GM21619 (cell line): Measurements from ENCODE around the gene PSEN2.
A peak's percentile ranks its signal among the peaks of the same experiment; 100 is the strongest.

Source experiments
- ATAC-seq: cut with Tn5 transposase; IDR thresholded peaks from one replicate; pipeline ENCODE4 v1.9.1; 2021; ENCODE audit not compliant: unreplicated experiment

The PSEN2 gene

GRCh38 chr1:226864311-226864710 is 6.1 kb upstream of the PSEN2 start:
- ATAC-seq = no peak

DNA sequence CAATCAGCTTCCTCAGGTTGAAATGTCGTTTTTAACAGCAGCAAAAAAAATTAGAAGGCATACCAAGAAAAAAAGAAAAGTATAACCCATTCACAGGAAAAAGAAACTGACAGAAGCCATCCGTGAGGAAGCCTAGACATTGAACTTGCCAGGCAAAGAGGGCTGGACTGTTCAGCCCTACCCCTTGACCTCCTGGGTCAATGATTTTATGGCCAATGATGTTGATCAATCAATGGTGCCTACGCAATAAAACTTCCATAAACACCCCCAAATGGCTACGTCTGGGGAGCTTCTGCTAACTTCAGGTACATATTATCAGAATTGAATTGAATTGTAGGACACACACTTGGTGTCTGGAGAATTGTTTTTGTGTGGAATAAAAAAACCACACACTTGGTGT is 4.8 kb upstream of the PSEN2 start:
- no peak for ATAC-seq

- no peak for ATAC-seq
Measured at GRCh38 chr1:226867461-226868054, 2.9 kb upstream of the PSEN2 start.

DNA sequence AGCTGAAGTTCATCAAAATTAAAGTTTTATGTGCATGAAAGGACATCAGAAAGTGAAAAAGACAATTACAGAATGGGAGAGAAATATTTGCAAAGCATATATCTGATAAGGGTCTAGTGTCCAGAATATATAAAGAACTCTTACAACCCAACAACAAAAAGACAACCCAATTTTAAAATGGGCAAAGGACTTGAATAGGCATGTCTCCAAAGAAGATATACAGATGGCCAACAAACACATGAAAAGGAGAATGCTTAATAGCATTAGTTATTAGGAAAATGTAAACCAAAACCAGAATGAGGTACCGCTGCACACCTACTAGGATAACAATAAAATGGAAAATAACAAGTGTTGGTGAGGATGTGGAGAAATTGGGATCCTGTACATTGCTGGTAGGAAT is 1.7 kb upstream of the PSEN2 start:
- no peak for ATAC-seq

DNA sequence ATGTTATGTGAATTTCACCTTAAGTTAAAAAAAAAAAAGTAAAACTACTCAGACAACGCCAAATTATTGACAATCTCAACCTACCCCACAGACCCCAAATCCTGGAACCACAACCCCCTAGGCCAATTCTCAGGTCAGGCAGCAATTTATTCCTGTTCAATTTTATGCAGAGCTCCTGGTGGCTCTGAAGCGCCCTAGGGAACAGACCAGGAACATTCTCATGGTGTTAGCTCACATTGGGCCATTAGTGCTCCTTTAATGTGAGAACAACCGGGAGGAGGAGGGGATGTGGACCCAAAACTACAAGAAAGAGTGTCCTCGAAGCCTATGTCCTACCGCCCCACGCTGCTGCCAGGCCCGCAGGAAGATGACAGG is 403 bp upstream of the PSEN2 start:
- ATAC-seq = no peak

- no peak for ATAC-seq
Measured at GRCh38 chr1:226871636-226872327, 1.4 kb downstream of the PSEN2 start.

- no peak for ATAC-seq
Measured at GRCh38 chr1:226872437-226872836, 2.0 kb downstream of the PSEN2 start.

DNA sequence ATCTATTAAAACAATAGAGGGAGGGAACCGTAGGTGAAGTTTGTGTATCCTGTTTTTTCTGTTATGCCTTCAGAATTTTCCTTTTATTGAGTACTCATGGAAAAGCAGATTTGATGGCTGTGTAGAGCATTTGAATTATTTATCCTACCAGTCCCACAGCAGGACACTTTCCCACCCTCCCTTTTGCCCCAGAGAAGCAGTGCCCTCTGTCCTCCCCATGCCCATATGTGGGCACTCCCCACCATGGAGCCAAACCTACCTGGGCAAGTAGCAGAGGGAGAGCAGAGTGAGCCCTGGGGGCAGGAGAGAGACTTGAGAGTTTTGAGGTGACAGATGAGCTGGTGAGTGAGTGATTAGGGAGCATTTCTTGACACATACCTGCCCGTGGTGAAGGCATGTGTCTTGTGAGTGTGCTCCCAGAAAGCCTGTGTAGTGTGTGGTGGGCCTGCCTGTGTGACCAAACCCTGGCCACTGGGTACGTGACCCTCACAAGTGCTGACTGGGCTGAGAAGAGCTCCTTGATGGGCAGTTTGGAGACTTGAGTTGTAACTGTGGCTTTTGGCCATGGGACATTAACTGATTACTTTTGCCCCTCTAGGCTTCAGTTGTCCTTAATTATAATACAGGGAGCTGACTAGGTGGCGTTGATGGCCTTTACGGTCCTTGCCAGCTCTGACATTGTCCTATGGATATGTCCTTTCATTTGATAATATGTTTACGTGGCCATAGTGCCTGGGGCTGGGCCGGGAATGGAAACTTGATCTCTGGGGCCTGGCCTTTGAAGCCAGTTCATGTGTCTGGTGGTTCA is 3.6 kb downstream of the PSEN2 start:
- ATAC-seq = no peak

- no peak for ATAC-seq
Measured at GRCh38 chr1:226874579-226875425, 4.4 kb downstream of the PSEN2 start.

DNA sequence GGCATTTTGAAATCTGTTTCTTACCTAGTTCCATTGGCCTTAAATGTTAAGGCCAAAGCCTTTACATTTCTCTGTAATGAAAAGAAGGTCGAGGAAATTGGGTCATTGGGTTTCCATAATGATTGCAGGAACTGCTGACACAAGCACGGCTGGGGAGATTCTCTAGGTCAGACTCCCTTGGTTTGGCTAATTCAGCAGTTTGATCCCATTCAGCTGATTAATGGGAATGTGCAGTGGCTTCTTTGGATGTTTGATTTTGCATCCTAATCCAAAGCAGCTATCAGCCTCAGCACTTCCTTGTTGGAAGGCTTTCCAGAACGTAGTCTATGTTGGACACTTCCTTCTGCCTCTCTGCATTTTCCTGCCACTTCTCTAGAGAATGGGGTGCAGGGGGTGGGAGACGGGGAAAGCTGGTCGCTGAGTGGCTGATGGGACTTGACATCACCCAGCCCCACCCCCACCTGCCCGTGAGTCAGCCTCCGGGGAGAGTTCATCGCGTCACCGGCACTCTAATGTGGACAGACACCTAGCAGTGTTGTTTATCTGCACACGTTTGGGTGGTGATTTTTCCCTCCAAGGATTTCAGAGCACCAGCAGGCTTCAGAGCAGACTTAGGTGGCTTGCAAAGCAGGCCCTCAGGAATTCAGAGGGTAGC is 5.4 kb downstream of the PSEN2 start:
- no peak for ATAC-seq

DNA sequence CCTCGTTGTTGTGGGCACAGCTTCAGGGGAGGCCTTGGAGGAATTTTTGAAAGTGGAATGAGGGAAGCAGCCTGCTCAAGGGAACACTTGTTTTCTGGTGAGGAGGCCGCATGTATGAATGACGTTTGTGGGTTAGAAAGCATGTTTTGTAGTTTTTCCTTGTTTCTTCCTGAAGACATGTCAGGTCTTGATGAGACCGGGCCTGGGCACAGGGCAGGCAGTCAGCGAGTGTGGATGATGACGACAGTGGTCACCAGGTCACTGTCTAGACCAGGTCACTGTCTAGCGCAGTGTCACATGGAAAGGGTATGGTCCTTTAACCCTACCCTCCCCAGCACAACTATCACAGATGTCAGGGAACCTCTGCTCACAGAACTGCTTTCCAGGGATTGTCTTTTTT is 7.3 kb downstream of the PSEN2 start:
- ATAC-seq = no peak

DNA sequence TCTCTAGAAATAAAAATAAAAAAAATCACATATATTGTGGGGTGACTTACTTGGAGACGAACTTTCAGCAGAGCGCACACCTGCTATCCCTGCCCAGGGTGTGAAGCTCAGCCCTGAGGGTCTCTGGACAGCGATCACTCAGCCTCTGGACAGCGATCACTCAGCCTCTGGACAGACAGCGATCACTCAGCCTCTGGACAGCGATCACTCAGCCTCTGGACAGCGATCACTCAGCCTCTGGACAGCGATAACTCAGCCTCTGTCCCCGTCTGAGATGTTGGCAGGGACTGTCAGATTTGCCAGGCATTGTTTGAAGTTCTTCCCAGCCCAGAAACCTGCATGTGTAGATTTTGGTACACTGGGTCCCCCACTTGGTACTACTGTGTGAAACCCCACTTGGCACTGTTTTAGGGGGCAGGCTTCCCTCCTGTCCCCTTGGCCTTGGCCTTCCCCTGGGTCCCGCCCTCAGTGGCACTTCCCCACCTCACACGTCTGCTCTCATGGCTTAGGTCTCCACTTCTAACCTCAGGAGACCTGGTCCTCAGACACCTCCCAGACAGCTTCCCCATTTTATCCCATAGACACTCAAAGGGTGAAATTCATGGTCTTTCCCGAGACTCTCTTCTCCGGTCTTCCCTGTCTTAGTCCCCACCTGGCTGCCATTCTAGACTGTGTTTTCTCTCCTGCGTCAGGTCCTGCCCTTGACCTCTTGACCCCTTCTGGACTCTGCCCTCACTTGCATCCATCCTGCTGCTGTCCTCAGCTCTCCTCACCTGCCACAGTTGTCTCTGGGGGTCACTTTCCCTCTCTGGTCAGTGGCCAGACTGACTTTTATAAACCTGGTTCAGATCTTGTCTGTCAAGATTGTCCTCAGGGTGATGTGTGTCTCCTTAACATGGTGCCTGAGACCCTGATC is 10.2 kb downstream of the PSEN2 start:
- ATAC-seq = no peak

DNA sequence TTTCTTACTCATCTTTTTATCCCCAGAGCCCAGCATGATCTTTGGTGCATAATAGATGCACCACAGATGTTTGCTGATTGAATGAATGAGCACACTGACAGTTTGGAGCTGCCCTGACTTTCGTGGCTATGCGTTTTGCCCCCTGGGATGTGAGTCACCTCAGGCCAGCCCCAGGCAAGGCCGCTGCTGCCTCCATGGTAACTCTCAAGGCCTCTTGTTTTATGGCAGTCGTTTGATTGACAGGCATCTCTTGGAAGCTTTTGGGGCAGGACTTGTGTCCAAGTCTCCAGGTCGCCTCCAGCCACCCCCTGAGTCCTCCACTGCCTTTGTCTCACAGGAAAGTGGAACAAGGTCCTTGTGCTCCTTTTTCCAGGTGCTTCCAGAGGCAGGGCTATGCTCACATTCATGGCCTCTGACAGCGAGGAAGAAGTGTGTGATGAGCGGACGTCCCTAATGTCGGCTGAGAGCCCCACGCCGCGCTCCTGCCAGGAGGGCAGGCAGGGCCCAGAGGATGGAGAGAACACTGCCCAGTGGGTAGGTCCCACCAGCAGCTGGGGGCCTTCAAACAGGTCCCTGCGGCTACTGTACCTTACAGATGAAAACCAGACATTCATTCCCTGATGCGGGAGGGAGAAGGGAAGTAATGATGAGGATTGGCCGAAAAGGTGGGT is 11.2 kb downstream of the PSEN2 start:
- ATAC-seq = no peak

DNA sequence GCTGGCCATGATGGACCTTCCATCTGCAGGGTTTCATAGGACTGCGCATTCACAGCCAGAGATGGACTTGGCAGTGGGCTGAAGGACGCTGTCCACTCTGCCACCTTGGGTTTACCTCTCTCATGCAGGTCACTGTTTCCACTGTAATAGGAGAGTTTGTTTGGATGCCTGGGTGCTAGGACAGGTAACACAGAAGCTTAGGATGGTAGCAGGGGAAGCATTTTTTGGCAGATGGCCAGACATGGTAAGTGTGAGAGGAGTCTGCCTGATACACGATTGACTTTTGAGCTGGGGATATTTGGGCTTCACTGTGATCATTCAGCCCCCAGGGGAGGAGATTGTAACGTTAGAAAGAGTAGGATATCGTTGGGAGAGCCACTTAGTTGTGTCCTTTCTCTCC is 11.8 kb downstream of the PSEN2 start:
- peak; percentile 0 for ATAC-seq

- peak; percentile 93 for ATAC-seq
Measured at GRCh38 chr1:226882631-226883409, 12.4 kb downstream of the PSEN2 start.

DNA sequence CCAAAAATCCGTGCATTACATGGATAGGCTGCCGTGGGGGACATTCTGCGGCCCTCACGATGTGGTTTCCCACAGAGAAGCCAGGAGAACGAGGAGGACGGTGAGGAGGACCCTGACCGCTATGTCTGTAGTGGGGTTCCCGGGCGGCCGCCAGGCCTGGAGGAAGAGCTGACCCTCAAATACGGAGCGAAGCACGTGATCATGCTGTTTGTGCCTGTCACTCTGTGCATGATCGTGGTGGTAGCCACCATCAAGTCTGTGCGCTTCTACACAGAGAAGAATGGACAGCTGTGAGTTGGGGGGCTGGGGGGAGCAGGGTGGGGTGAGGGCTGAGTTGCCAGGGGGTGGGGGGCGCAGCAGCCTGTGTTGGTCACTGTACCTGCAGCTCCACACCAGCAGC is 13.2 kb downstream of the PSEN2 start:
- no peak for ATAC-seq

DNA sequence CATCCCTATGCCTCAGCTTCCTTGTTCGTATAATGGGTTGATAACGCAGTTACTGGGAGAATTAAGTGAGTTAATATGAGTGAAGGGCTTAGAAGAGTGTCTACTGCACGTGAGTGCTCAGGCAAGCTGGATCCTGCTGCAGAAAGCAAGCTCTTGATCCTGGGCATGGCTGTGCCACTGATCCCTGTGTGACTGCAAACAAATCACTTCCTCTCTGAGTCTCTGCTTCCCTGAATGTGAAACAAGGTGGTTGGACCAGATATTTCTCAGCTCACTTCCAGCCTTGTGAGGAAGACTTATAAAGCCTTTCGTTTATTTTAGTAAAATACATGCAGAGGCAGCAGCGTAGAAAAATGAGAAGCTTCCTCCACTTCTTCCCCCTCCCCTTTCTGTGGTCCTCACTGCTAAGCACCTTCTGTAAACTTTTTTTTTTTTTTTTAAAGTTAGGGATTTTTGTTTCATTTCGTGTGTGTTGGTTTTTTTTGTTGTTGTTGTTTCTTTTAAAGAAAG is 13.8 kb downstream of the PSEN2 start:
- no peak for ATAC-seq
